Upper lobe of left lung (tissue), 6 donors: ENCODE results near the gene SPRED3. TPM values are rescaled to one million over a fixed set of nuclear protein-coding genes. Genes with fewer than 3 reads are reported as not detected.

ENCODE experiments used
- ATAC-seq, 2 donors: fragments of 200-7000 bp; cut with Tn5 transposase; one replicate each; pipeline ENCODE4 v1.9.1; 2022; ENCODE audit warnings: mild to moderate bottlenecking in 2 of 2, moderate library complexity in 2 of 2; ENCODE audit not compliant: low FRiP score in 2 of 2
- DNase-seq, 2 donors: peaks; one replicate each; pipeline ENCODE4 v3.0.0-alpha.2; 2019 to 2020
- H3K27ac ChIP-seq, 4 donors: fragments of 200-600 bp; sonication (generic); one replicate each; pipeline ENCODE4 v1.5.1; 2016 to 2019
- H3K27me3 ChIP-seq, 4 donors: fragments of 200-600 bp; sonication (generic); one replicate each; pipeline ENCODE4 v1.5.1; 2017 to 2019
- H3K36me3 ChIP-seq, 4 donors: fragments of 200-600 bp; sonication (generic); one replicate each; pipeline ENCODE4 v1.5.1; 2016 to 2019
- H3K4me1 ChIP-seq, 4 donors: fragments of 200-600 bp; sonication (generic); one replicate each; pipeline ENCODE4 v1.5.1; 2018 to 2019
- H3K4me3 ChIP-seq, 4 donors: fragments of 200-600 bp; sonication (generic); one replicate each; pipeline ENCODE4 v1.5.1; 2017 to 2019; ENCODE audit warnings: mild to moderate bottlenecking in 2 of 4, moderate library complexity in 1 of 4
- H3K9me3 ChIP-seq, 4 donors: fragments of 200-600 bp; sonication (generic); one replicate each; pipeline ENCODE4 v1.5.1; 2018 to 2019
- CTCF ChIP-seq, 6 experiments: fragments of 450-650 bp in 4 of 6; fragments of 200-600 bp in 2 of 6; sonication (generic) in 2 of 6; IDR thresholded peaks; one replicate each; pipeline ENCODE4 v1.5.1; 2016 to 2019; ENCODE audit warnings: antibody characterized with exemption in 6 of 6
- EP300 ChIP-seq, 4 donors: sonication (generic); formaldehyde crosslinking; IDR thresholded peaks; one replicate each; pipeline ENCODE4 v1.5.1; 2017; ENCODE audit warnings: antibody characterized with exemption in 4 of 4, control low read depth in 2 of 4
- POLR2A ChIP-seq, 4 donors: fragments of 450-650 bp; IDR thresholded peaks; one replicate each; pipeline ENCODE4 v1.5.1; 2016 to 2017; ENCODE audit warnings: antibody characterized with exemption in 4 of 4, mild to moderate bottlenecking in 2 of 4
- POLR2AphosphoS5 ChIP-seq, 2 donors: sonication (generic); formaldehyde crosslinking; IDR thresholded peaks; one replicate each; pipeline ENCODE4 v1.5.1; 2017; ENCODE audit warnings: antibody characterized with exemption in 2 of 2
- WGBS, 2 donors: methylation state at CpG; one replicate each; pipeline ENCODE4 v1.1.5; 2017 to 2018; 5-methylcytosine and 5-hydroxymethylcytosine counted together
- total RNA-seq, 6 donors: library from RNA; depleted of rRNA in 4 of 6; stranded (reverse); fragments of >200 nt in 4 of 6; gene quantifications; one replicate each; pipeline versions ENCODE4 v1.1.0 to v1.2.1, GENCODE V29; 2016 to 2021
- donor health status: DM: no; HTN: no; CAD: no; lungs with moderate emphysema.
- donor health status: DM: no; HTN: yes; CAD: no; lungs with severe emphysema.

Gene SPRED3
- total RNA-seq, 6 donors from 2014 or later: 0.11 to 2.1 (median 0.85) TPM

- 76 to 80% methylated on average over 3 of the region's 3 CpGs for WGBS, 2 donors
- DNase-seq (no peak), ATAC-seq (no peak)
- no peak overlapping the region for H3K27ac ChIP-seq
- peaks cover 8 to 17% (median 12%) of the 10 kb centered on the region in 4 donors for H3K4me1 ChIP-seq
- no peaks in the 10 kb centered on the region for H3K9me3 ChIP-seq
- H3K36me3 ChIP-seq: peaks cover 0 to 14% (median 3%) of the 10 kb centered on the region in 4 donors
- H3K27me3 ChIP-seq: peaks cover 0 to 26% (median under 1%) of the 10 kb centered on the region in 4 donors
- H3K4me3 ChIP-seq: no peak overlapping the region
- TF ChIP-seq POLR2AphosphoS5 (IDR thresholded peaks at IDR 0.05): no peak
- TF ChIP-seq POLR2A (IDR thresholded peaks at IDR 0.05): no peak
- TF ChIP-seq CTCF (IDR thresholded peaks at IDR 0.05): no peak
- no peak for TF ChIP-seq EP300 (IDR thresholded peaks at IDR 0.05)
These were observed 12.7 kb downstream of the SPRED3 start for GRCh38 chr19:38401148-38401547.

- WGBS, 2 donors: 7% methylated on average over 17 to 18 of the region's 18 CpGs
- Histone ChIP-seq H3K27me3 (peaks cover 0 to 11% (median 0%) of the 10 kb centered on the region in 4 donors), H3K4me3 (peak overlapping the region; percentile 4 to 98 (median 80)), H3K4me1 (peaks cover 8 to 17% (median 12%) of the 10 kb centered on the region in 4 donors), H3K27ac (peak overlapping the region in 2 of 4 donors; percentile 93 to 95), H3K9me3 (no peaks in the 10 kb centered on the region), H3K36me3 (peaks cover 0 to 29% (median 9%) of the 10 kb centered on the region in 4 donors)
- DNase-seq: no peak
- no peak for TF ChIP-seq POLR2AphosphoS5 (IDR thresholded peaks at IDR 0.05)
- TF ChIP-seq EP300 (IDR thresholded peaks at IDR 0.05): no peak
- no peak for TF ChIP-seq POLR2A (IDR thresholded peaks at IDR 0.05)
- no peak for TF ChIP-seq CTCF (IDR thresholded peaks at IDR 0.05)
- peak in 1 of 2 donors; percentile 0 for ATAC-seq
These were observed 14.1 kb downstream of the SPRED3 start for GRCh38 chr19:38402623-38402966.

- no peaks in the 10 kb centered on the region for H3K9me3 ChIP-seq
- no peak for TF ChIP-seq EP300 (IDR thresholded peaks at IDR 0.05)
- TF ChIP-seq POLR2AphosphoS5 (IDR thresholded peaks at IDR 0.05): peak; percentile 33 to 53
- peak; percentile 95 to 100 (median 100) for TF ChIP-seq CTCF (IDR thresholded peaks at IDR 0.05)
- peak in 1 of 4 donors; percentile 65 for TF ChIP-seq POLR2A (IDR thresholded peaks at IDR 0.05)
- peaks cover 0 to 10% (median 0%) of the 10 kb centered on the region in 4 donors for H3K27me3 ChIP-seq
- H3K36me3 ChIP-seq: peaks cover 0 to 34% (median 10%) of the 10 kb centered on the region in 4 donors
- WGBS, 2 donors: 0 to 1% methylated on average over 20 to 23 of the region's 82 CpGs
- ATAC-seq: peak; percentile 97 to 99
- H3K4me3 ChIP-seq: peak within 1 kb of the TSS; percentile 72 to 98 (median 84)
- peak; percentile 96 to 100 for DNase-seq
- H3K27ac ChIP-seq: peak within 1 kb of the TSS; percentile 75 to 95 (median 87)
- peaks cover 8 to 17% (median 12%) of the 10 kb centered on the region in 4 donors for H3K4me1 ChIP-seq
These were observed 14.6 kb downstream of the SPRED3 start, which contains the start of gene FAM98C for GRCh38 chr19:38402967-38403674. TSS of gene FAM98C (plus strand) at chr19:38403093. CDS start at chr19:38403154, 61 bp downstream.

GRCh38 chr19:38404858-38405257 is 16.4 kb downstream of the SPRED3 start:
- Histone ChIP-seq H3K4me1 (peaks cover 8 to 17% (median 12%) of the 10 kb centered on the region in 4 donors), H3K36me3 (peaks cover 0 to 42% (median 11%) of the 10 kb centered on the region in 4 donors), H3K27ac (no peak overlapping the region), H3K4me3 (no peak overlapping the region), H3K9me3 (no peaks in the 10 kb centered on the region), H3K27me3 (no peaks in the 10 kb centered on the region)
- DNase-seq: no peak
- no peak for ATAC-seq
- 92 to 95% methylated on average over 6 of the region's 6 CpGs for WGBS, 2 donors
- TF ChIP-seq POLR2AphosphoS5 (IDR thresholded peaks at IDR 0.05) (no peak), POLR2A (IDR thresholded peaks at IDR 0.05) (no peak), EP300 (IDR thresholded peaks at IDR 0.05) (no peak), CTCF (IDR thresholded peaks at IDR 0.05) (no peak)
